ENCODE results near the gene SIDT1.
A peak's percentile ranks its signal among the peaks of the same experiment; 100 is the strongest.

SIDT1 gene

DNA sequence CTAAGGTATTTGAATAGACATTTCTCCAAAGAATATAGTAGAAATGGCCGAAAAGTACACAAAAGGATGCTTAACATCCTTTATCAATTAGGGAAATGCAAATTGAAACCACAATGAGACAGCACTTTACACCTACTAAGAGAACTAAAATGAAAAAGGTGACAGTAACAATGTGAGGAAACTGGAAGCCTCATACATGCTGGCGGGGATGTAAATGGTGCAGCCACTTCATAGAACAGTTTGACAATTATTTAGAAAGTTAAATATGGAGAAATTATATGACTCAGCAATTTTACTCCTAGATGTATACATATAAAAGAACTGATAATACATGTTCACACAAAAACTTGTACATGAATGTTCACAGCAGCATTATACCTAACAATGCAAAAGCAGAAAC lies 30.8 kb upstream of the SIDT1 start:
- H3K4me3 ChIP-seq (ENCODE audit: control insufficient read depth, low read depth, low read length) = no peak overlapping the region
- TF ChIP-seq CTCF (conservative IDR thresholded peaks at IDR 0.05; ENCODE audit: control insufficient read depth, insufficient read depth, low read depth, low read length) = no peak
- no peak for DNase-seq (ENCODE audit: low read depth)

- DNase-seq (ENCODE audit: low read depth) = no peak
- no peak for TF ChIP-seq CTCF (conservative IDR thresholded peaks at IDR 0.05; ENCODE audit: control insufficient read depth, insufficient read depth, low read depth, low read length)
- no peak overlapping the region for H3K4me3 ChIP-seq (ENCODE audit: control insufficient read depth, low read depth, low read length)
These were observed 26.5 kb upstream of the SIDT1 start for GRCh38 chr3:113505867-113506266.

- H3K4me3 ChIP-seq (ENCODE audit: control insufficient read depth, low read depth, low read length) = no peak overlapping the region
- no peak for DNase-seq (ENCODE audit: low read depth)
- no peak for TF ChIP-seq CTCF (conservative IDR thresholded peaks at IDR 0.05; ENCODE audit: control insufficient read depth, insufficient read depth, low read depth, low read length)
These were observed 24.8 kb upstream of the SIDT1 start for GRCh38 chr3:113507501-113508067.

DNA sequence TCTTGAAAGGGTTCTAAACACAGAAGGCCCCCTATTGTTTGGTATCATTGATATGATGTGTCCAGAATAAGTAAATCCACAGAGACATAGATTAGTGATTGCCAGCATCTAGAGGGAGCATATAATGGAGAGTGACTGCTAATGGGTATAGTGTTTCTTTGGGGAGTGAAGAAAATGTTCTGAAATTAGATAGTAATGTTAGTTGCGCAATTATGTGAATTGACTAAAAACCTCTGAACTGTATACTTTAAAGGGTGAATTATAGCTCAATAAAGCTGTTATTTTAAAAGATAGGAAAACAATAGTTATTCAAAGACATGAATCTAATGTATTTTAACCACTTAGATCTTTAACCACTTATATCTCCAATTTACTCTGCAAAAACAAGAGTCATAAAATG lies 23.4 kb upstream of the SIDT1 start:
- H3K4me3 ChIP-seq (ENCODE audit: control insufficient read depth, low read depth, low read length) = no peak overlapping the region
- DNase-seq (ENCODE audit: low read depth) = no peak
- TF ChIP-seq CTCF (conservative IDR thresholded peaks at IDR 0.05; ENCODE audit: control insufficient read depth, insufficient read depth, low read depth, low read length) = no peak

DNA sequence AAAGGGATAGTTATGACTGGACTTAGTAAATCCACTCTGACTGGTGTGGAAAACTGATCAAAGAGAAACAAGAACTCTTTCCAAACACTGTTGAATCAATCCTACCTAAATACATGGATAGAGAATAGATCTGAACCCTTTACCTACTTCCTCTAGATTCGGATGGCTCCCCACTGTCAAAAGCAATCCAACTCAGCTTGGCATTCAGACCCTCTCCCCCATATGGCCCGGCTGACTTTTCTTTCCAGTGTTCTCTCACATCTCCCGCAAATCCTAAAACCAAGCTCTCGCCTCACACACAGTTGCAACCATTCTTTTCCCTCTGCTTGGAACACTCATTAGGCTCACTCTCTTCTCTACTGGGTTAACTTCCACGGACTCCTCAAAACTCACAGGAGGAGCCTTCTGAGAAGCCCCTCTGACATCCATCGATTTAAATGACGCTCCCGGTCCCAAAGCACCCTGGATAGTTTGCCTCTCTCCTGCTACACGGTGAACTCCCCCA lies 18.0 kb upstream of the SIDT1 start:
- no peak for TF ChIP-seq CTCF (conservative IDR thresholded peaks at IDR 0.05; ENCODE audit: control insufficient read depth, insufficient read depth, low read depth, low read length)
- H3K4me3 ChIP-seq (ENCODE audit: control insufficient read depth, low read depth, low read length) = peak overlapping the region; percentile 79
- DNase-seq (ENCODE audit: low read depth) = no peak

DNA sequence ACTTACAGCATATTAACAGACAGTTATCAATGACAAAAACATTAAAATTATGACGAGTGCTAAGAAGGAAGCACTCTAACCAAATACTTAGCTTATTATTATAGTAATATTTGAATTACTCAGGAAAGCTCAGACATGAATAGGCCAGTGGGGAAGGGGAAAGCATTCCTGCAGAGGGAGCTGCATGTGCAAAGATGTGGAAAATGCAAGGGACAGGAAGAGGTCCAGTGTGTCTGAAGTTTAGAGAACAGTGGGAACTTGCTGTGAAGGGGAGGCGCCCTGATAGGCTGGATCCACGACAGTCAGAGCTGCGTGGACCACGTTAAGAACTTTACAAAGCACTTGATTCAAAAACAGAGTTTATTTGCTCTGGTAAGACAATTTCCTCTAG lies 16.2 kb upstream of the SIDT1 start:
- no peak for TF ChIP-seq CTCF (conservative IDR thresholded peaks at IDR 0.05; ENCODE audit: control insufficient read depth, insufficient read depth, low read depth, low read length)
- DNase-seq (ENCODE audit: low read depth) = no peak
- H3K4me3 ChIP-seq (ENCODE audit: control insufficient read depth, low read depth, low read length) = no peak overlapping the region

- TF ChIP-seq CTCF (conservative IDR thresholded peaks at IDR 0.05; ENCODE audit: control insufficient read depth, insufficient read depth, low read depth, low read length) = no peak
These were observed 10.4 kb upstream of the SIDT1 start for GRCh38 chr3:113521981-113522380.

More at GRCh38 chr3:113521981-113522380, 10.4 kb upstream of the SIDT1 start:
- no peak overlapping the region for H3K4me3 ChIP-seq (ENCODE audit: control insufficient read depth, low read depth, low read length)
- DNase-seq (ENCODE audit: low read depth) = no peak

Data from fibroblast of mammary gland (primary cell).